SK-N-MC (cell line): ENCODE measurements around the gene AOAH.

Experiments used
- EZH2 ChIP-seq: fragments of 200-600 bp; sonication (generic); IDR thresholded peaks from one replicate; pipeline ENCODE4 v1.6.1; 2017; ENCODE audit warnings: antibody characterized with exemption
- POLR2AphosphoS5 ChIP-seq: IDR thresholded peaks from 2 replicates; pipeline ENCODE4 v1.6.1; 2012; ENCODE audit warnings: mild to moderate bottlenecking, low read depth, low read length, borderline replicate concordance

- TF ChIP-seq POLR2AphosphoS5 (no peak), EZH2 (no peak)
Observed at GRCh38 chr7:36763132-36763816, 39.0 kb upstream of the AOAH start.
